Epithelial cell of esophagus (primary cell): Measurements from ENCODE around the gene DNAJB4.

Source experiments
- DNase-seq: peaks from one replicate; pipeline ENCODE4 v3.0.0; 2010; ENCODE audit warnings: low read depth
- H3K4me3 ChIP-seq: 2 replicates; pipeline ENCODE4 v1.5.1; 2011; ENCODE audit warnings: mild to moderate bottlenecking, low read length, control low read depth
- TF ChIP-seq, protein P1 (sequence below): IDR thresholded peaks from 2 replicates; pipeline ENCODE4 v1.5.1; 2011; ENCODE audit warnings: low read depth, mild to moderate bottlenecking, low read length, control low read depth, inconsistent platforms; ENCODE audit not compliant: insufficient read depth; ENCODE audit errors: missing control alignments

Gene DNAJB4

DNA sequence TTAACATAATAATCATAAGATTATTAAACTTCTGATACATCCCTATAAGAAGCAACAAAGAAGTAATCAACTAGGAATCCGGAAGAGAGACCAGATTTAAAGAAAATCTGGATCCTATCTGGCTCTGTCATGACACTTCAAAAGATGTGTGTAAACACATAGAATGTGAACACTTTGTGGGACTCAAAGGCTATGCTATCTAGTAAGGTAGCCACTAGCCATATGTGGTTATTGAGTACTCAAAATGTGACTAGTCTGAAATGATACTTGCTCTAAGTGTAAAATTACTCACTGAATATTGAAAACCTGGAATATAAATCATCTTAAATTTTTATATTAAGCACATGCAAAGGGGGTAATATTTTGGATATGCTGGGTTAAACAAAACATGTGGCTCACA is 34.5 kb upstream of the DNAJB4 start:
- DNase-seq = no peak
- TF ChIP-seq, protein P1, sequence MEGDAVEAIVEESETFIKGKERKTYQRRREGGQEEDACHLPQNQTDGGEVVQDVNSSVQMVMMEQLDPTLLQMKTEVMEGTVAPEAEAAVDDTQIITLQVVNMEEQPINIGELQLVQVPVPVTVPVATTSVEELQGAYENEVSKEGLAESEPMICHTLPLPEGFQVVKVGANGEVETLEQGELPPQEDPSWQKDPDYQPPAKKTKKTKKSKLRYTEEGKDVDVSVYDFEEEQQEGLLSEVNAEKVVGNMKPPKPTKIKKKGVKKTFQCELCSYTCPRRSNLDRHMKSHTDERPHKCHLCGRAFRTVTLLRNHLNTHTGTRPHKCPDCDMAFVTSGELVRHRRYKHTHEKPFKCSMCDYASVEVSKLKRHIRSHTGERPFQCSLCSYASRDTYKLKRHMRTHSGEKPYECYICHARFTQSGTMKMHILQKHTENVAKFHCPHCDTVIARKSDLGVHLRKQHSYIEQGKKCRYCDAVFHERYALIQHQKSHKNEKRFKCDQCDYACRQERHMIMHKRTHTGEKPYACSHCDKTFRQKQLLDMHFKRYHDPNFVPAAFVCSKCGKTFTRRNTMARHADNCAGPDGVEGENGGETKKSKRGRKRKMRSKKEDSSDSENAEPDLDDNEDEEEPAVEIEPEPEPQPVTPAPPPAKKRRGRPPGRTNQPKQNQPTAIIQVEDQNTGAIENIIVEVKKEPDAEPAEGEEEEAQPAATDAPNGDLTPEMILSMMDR = no peak
- H3K4me3 ChIP-seq = no peak overlapping the region

DNA sequence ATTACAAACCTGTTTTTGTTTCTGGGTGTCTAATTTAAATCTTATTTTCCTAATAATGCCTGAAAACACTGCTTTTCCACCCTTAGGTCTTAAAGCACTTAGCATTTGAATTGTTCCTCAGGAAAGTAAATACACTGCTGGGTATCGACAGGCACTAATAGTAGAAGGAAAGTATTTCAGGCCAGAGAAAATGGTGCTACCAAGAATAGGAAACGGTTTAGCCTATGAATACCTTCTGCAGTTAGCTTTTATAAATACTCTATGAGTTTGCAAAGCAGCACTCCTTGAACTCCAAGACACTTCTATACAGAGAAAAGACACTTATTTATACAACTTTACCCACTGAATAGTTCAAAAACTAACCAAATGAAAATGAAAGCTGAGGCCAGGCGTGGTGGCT is 32.7 kb upstream of the DNAJB4 start:
- DNase-seq = no peak
- H3K4me3 ChIP-seq = no peak overlapping the region
- TF ChIP-seq, protein P1 = no peak

DNA sequence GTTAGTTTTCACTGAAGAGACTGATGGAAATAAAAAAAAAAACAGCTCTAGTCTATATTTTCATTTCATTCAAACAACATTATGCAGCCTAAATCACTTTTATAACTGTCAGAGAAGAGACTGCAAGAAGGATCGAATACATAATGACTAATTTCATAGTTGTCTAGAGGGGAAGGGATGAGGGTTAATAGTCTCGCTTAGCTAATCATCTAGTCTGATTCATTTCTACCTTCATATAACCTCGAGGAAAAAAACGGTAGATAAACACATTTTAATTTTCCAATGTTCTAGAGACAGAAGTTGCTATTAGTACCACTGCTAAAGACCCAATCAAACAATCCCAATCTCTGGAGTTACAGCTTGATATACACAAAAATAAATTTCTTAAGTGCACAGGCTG is 29.4 kb upstream of the DNAJB4 start:
- TF ChIP-seq, protein P1 = no peak
- DNase-seq = peak; percentile 72
- H3K4me3 ChIP-seq = peak overlapping the region; percentile 91

DNA sequence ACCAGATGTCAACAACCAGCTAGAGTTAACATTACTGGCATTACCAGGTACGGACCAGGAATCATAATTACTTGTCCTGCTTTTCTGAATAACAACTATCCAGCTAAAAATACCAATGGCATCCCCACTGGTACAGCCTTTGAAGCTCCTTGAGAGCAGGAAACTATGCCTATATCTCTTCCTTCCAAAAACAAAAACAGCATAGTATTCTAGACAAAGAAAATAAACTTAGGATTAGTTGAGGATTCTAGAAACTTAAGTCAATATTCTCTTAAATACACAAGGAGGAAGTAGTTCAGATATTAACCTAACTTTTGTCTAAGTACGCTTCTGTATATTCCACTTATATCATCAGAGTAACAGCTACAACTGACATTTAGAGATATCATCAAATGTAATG is 28.8 kb upstream of the DNAJB4 start:
- no peak for DNase-seq
- H3K4me3 ChIP-seq = peak overlapping the region; percentile 91
- TF ChIP-seq, protein P1 = no peak

DNA sequence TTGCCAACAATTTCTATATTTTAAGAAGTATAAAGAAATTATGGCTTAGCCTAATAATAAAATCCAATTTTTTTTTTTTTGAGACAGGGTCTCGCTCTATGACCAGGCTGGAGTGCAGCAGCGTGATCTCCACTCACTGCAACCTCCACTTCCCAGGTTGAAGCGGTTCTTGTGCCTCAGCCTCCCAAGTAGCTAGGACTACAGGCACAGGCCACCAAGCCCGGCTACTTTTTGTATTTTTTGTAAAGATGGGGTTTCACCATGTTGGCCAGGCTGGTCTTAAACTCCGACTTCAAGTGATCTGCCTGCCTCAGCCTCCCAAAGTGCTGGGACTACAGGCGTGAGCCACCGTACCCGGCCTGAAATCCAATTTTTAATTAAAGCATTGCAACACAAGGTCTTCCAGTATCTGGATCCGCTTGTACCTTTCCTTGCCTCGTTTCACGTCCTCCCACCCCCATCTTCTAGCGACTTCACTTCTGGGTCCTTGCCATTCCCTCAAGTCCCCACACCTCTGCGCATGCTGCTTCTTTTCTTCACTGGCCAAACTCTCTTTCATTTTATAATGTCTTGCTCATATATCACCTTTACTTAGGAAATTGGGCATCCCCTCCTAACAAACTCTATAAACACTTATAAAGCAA is 28.2 kb upstream of the DNAJB4 start:
- DNase-seq = no peak
- peak overlapping the region; percentile 91 for H3K4me3 ChIP-seq
- TF ChIP-seq, protein P1 = no peak

DNA sequence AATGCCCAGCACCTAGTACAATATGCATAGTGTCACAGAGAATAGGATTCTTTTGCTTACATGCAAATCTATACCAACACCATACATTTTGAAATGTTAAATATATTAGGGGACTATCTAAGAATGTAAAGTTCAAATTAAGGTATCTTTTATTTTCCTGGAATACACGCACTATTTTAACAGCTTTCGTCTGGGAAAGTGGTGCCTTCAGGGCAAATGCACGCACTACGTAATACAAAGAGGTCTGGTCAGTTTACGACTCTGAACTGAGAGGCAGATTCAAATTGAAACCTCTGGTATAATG is 26.8 kb upstream of the DNAJB4 start:
- TF ChIP-seq, protein P1 = no peak
- H3K4me3 ChIP-seq = peak overlapping the region; percentile 91
- DNase-seq = no peak

DNA sequence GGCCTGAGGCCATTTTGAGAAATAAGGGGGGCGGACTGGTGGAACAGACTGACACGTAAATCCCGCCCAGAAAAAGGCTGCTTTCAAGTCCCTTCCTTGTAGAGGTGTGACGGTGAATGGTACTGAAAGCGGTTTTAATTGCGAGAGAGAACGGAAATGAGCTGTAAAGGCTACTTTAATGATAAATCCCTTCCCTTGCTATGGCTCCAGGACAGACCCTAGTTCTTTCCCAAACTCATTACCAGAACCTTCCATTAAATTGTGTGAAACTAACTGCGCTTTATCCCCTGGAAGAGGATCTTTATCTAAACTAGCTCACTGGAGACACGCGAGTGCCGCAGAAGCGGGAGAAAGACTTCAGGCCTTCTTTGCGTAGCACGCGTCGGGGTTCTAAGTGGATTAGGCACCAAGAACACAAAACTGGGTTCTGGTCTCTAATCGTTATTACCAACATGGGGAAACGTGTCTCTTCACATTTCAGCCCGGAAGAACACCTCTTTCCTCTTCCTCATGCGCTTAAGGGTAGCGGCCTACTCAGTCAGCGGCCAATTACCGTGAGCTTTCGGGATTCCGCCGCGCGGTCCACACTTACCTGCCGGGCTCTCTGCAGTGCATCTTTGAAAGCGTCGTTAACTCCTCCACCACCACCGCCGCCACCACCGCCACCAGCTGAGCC is 26.3 kb upstream of the DNAJB4 start:
- TF ChIP-seq, protein P1 = no peak
- DNase-seq = peak; percentile 96
- H3K4me3 ChIP-seq = peak overlapping the region; percentile 91
